ENCODE measurements around the gene PHEX.
A peak's percentile ranks its signal among the peaks of the same experiment; 100 is the strongest.

The PHEX gene

GRCh38 chrX:22041907-22042530, 9.9 kb downstream of the PHEX start:
- DNase-seq, result no peak

GRCh38 chrX:22043872-22044271, 11.7 kb downstream of the PHEX start:
- no peak for DNase-seq

GRCh38 chrX:22047468-22047867, 15.3 kb downstream of the PHEX start:
- no peak for DNase-seq

- DNase-seq, result no peak
These were observed 21.4 kb downstream of the PHEX start for GRCh38 chrX:22053481-22053880.

GRCh38 chrX:22056235-22056634, 24.1 kb downstream of the PHEX start:
- no peak for DNase-seq

- no peak for DNase-seq
These were observed 25.5 kb downstream of the PHEX start for GRCh38 chrX:22057667-22058066.

GRCh38 chrX:22059775-22060174, 27.6 kb downstream of the PHEX start:
- no peak for DNase-seq

GRCh38 chrX:22060415-22061280, 28.5 kb downstream of the PHEX start:
- no peak for DNase-seq

GRCh38 chrX:22063284-22063683, 31.2 kb downstream of the PHEX start:
- DNase-seq, result peak; percentile 21 to 32

GRCh38 chrX:22069586-22069985, 37.5 kb downstream of the PHEX start:
- no peak for DNase-seq

- no peak for DNase-seq
These were observed 41.8 kb downstream of the PHEX start for GRCh38 chrX:22073928-22074327.

- DNase-seq, result no peak
These were observed 46.0 kb downstream of the PHEX start for GRCh38 chrX:22078117-22078516.

- DNase-seq, result peak; percentile 51 to 64
These were observed 49.5 kb downstream of the PHEX start for GRCh38 chrX:22081475-22082092.

- no peak for DNase-seq
These were observed 53.9 kb downstream of the PHEX start for GRCh38 chrX:22086003-22086402.

GRCh38 chrX:22087011-22087557, 55.0 kb downstream of the PHEX start:
- no peak for DNase-seq

GRCh38 chrX:22088326-22088725, 56.2 kb downstream of the PHEX start:
- DNase-seq, result no peak

- DNase-seq, result no peak
These were observed 58.1 kb downstream of the PHEX start for GRCh38 chrX:22090181-22090580.

- DNase-seq, result no peak
These were observed 61.4 kb downstream of the PHEX start for GRCh38 chrX:22093550-22093949.

GRCh38 chrX:22095286-22095685, 63.2 kb downstream of the PHEX start:
- DNase-seq, result no peak

- no peak for DNase-seq
These were observed 63.7 kb downstream of the PHEX start for GRCh38 chrX:22095856-22096255.

- no peak for DNase-seq
These were observed 65.0 kb downstream of the PHEX start for GRCh38 chrX:22097012-22097694.

- DNase-seq, result no peak
These were observed 73.1 kb downstream of the PHEX start for GRCh38 chrX:22105231-22105630.

- no peak for DNase-seq
These were observed 73.8 kb downstream of the PHEX start for GRCh38 chrX:22105971-22106370.
